Ovary (tissue), 9 donors: ENCODE results near the gene TRIO. TPM values are rescaled to one million over a fixed set of nuclear protein-coding genes. Genes with fewer than 3 reads are reported as not detected.

Experiments
- DNase-seq, 5 donors: peaks; one replicate each; pipeline ENCODE4 v3.0.0-alpha.2; 2019 to 2020
- H3K27ac ChIP-seq, 2 donors: fragments of 200-600 bp; one replicate each; pipeline versions ENCODE4 v1.5.1 to v1.8.0; 2019 to 2022
- H3K27me3 ChIP-seq: fragments of 200-600 bp; one replicate; pipeline ENCODE4 v1.8.0; 2022
- H3K36me3 ChIP-seq: fragments of 200-600 bp; sonication (generic); one replicate; pipeline ENCODE4 v1.5.1; 2019
- H3K4me1 ChIP-seq: one replicate; pipeline ENCODE4 v1.8.1; 2013; ENCODE audit warnings: mild to moderate bottlenecking, moderate library complexity; ENCODE audit not compliant: insufficient read depth
- H3K4me3 ChIP-seq: fragments of 200-600 bp; sonication (generic); one replicate; pipeline ENCODE4 v1.5.1; 2017
- H3K9me3 ChIP-seq, 2 donors: fragments of 200-600 bp in 1 of 2; sonication (generic) in 1 of 2; one replicate each; pipeline versions ENCODE4 v1.5.1 to v1.8.1; 2013 to 2019; ENCODE audit warnings: mild to moderate bottlenecking in 1 of 2, moderate library complexity in 1 of 2
- EP300 ChIP-seq: sonication (generic); formaldehyde crosslinking; IDR thresholded peaks from one replicate; pipeline ENCODE4 v1.6.1; 2017; ENCODE audit warnings: antibody characterized with exemption
- POLR2A ChIP-seq: fragments of 450-650 bp; IDR thresholded peaks from one replicate; pipeline ENCODE4 v1.6.1; 2017; ENCODE audit warnings: antibody characterized with exemption, mild to moderate bottlenecking, moderate library complexity
- WGBS, 3 donors: extraction: QIAGEN DNeasy Blood & Tissue Kit in 1 of 3; methylation state at CpG; one replicate each; pipeline versions ENCODE4 v1.1.5 to v1.1.7; 2013 to 2017; 5-methylcytosine and 5-hydroxymethylcytosine counted together
- intact Hi-C, 4 donors: fragments of 100-400 bp; cut with DNase I; formaldehyde crosslinking; loops; one replicate each; pipeline versions ENCODE4 v1.11.0 to v1.15.1; 2022 to 2023
- polyA plus RNA-seq, 2 donors: library from polyadenylated mRNA; stranded (reverse); fragments of 200-250 nt in 1 of 2; fragments of 350-450 nt in 1 of 2; fragmentation: Illumina TruSeq in 1 of 2; extraction: RNeasy Lipid Tissue Mini Kit (QIAGEN cat#74804) in 1 of 2; gene quantifications; one replicate each; pipeline ENCODE4 v1.2.3, GENCODE V29; 2013 to 2014
- total RNA-seq, 7 donors: library from RNA; depleted of rRNA in 2 of 7; stranded (reverse); fragments of >200 nt in 2 of 7; fragmentation: NEBNext Ultra II Directional in 3 of 7; extraction: Animal tissue kit (Norgen Biotek cat#: 25700) in 3 of 7; gene quantifications; one replicate each; pipeline versions ENCODE4 v1.1.0 to v1.2.4, GENCODE V29; 2016 to 2023
- TF ChIP-seq, protein P1 (sequence below), 3 donors: fragments of 450-650 bp in 2 of 3; fragments of 200-600 bp in 1 of 3; IDR thresholded peaks; one replicate each; pipeline versions ENCODE4 v1.5.1 to v1.8.0; 2016 to 2022; ENCODE audit warnings: antibody characterized with exemption in 3 of 3, mild to moderate bottlenecking in 1 of 3
- donor health status: DM: no; HTN: no; CAD: no; lungs with moderate emphysema.
- donor health status: DM: no; HTN: no; CAD: no.
- donor health status: Bipolar disorder and iron deficiency.
- donor health status: DM: yes; HTN: yes; CAD: no.
- donor health status: DM: no; HTN: no; CAD: no.
- donor health status: DM: yes; HTN: yes; CAD: no.

Gene TRIO
- total and polyA plus RNA-seq, 9 donors: 58.4 to 268 (median 125) TPM

DNA sequence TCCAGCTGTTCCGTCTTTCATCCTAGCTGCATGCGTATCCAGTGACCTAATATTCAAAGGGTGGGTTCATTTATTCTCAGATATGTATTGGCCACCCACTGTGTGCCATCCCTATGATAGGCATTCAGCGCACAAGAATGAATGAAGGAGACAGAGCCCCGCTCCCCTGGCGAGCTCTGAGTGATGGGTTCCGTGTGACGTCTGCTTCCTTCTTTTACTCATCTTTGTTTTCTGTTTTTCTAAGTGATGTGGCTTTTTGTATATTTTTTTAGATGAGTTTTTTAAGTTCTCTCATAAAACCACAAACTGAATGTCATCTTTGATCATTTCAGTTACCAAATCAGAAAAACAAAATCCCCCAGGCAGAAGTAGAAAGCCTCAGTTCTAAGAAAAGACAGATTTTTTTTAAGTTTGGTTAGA lies 270.2 kb downstream of the TRIO start:
- H3K4me3 ChIP-seq: no peak overlapping the region
- H3K27me3 ChIP-seq: no peaks in the 10 kb centered on the region
- peak in 1 of 5 donors; percentile 10 for DNase-seq
- intact Hi-C loops: no loop called here
- H3K9me3 ChIP-seq: no peaks in the 10 kb centered on the region
- H3K4me1 ChIP-seq: peaks cover 23% of the 10 kb centered on the region
- H3K27ac ChIP-seq: no peak overlapping the region
- 59 to 98% (median 60%) methylated on average over 7 of the region's 7 CpGs for WGBS, 3 donors
- no peaks in the 10 kb centered on the region for H3K36me3 ChIP-seq
- no peak for TF ChIP-seq POLR2A
- TF ChIP-seq, protein P1, sequence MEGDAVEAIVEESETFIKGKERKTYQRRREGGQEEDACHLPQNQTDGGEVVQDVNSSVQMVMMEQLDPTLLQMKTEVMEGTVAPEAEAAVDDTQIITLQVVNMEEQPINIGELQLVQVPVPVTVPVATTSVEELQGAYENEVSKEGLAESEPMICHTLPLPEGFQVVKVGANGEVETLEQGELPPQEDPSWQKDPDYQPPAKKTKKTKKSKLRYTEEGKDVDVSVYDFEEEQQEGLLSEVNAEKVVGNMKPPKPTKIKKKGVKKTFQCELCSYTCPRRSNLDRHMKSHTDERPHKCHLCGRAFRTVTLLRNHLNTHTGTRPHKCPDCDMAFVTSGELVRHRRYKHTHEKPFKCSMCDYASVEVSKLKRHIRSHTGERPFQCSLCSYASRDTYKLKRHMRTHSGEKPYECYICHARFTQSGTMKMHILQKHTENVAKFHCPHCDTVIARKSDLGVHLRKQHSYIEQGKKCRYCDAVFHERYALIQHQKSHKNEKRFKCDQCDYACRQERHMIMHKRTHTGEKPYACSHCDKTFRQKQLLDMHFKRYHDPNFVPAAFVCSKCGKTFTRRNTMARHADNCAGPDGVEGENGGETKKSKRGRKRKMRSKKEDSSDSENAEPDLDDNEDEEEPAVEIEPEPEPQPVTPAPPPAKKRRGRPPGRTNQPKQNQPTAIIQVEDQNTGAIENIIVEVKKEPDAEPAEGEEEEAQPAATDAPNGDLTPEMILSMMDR (IDR thresholded peaks at IDR 0.05): no peak
- no peak for TF ChIP-seq EP300

DNA sequence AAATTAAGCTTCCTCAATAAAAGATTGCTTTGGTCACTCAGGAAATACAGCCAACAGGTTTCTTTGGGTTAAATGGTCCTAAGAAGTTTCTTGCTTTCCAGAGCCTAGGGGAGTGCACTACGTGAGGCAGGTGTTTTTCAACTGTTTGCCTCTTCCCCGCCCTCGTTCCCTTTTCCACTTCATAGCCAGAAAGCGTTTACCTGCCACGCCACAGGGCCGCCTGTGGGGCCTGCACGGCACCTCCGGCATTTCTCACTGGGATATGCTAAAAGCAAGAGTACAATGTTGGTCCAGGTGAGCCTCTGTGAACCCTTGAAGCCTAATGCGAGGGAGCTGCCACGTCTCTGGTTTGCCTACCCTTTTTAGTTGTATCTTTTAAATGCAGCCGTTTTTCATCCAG lies 270.9 kb downstream of the TRIO start:
- Histone ChIP-seq H3K4me3 (no peak overlapping the region), H3K27ac (no peak overlapping the region), H3K9me3 (no peaks in the 10 kb centered on the region), H3K27me3 (no peaks in the 10 kb centered on the region), H3K36me3 (no peaks in the 10 kb centered on the region), H3K4me1 (peaks cover 23% of the 10 kb centered on the region)
- 93 to 96% (median 93%) methylated on average over 11 of the region's 11 CpGs for WGBS, 3 donors
- DNase-seq: peak in 1 of 5 donors; percentile 13
- intact Hi-C loops: no loop called here
- TF ChIP-seq POLR2A: no peak

DNA sequence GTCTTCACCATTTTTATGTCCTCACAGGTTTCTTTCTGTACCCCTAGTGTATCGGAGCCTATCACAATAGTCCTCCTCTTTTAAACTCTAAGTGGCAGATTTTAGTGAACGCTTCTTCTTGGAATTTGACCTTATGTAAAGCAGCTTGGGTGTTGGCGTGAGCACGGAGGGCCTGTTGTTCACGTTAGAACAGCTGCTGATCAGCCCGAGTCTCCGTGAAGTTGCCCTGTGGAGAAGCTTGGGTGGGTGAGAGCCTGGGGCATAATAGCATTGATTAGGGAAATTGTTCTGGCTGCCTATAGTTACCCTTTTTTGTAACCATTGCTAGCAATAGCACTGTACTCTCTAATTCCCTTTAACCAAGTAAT lies 271.5 kb downstream of the TRIO start:
- H3K4me1 ChIP-seq: peaks cover 22% of the 10 kb centered on the region
- WGBS, 3 donors: 91 to 95% (median 94%) methylated on average over 7 of the region's 7 CpGs
- intact Hi-C loops: no loop called here
- H3K27me3 ChIP-seq: no peaks in the 10 kb centered on the region
- no peak overlapping the region for H3K4me3 ChIP-seq
- no peaks in the 10 kb centered on the region for H3K9me3 ChIP-seq
- H3K27ac ChIP-seq: no peak overlapping the region
- peak in 1 of 5 donors; percentile 7 for DNase-seq
- H3K36me3 ChIP-seq: no peaks in the 10 kb centered on the region
- TF ChIP-seq EP300 (no peak), POLR2A (no peak)
- TF ChIP-seq, protein P1 (IDR thresholded peaks at IDR 0.05): no peak

DNA sequence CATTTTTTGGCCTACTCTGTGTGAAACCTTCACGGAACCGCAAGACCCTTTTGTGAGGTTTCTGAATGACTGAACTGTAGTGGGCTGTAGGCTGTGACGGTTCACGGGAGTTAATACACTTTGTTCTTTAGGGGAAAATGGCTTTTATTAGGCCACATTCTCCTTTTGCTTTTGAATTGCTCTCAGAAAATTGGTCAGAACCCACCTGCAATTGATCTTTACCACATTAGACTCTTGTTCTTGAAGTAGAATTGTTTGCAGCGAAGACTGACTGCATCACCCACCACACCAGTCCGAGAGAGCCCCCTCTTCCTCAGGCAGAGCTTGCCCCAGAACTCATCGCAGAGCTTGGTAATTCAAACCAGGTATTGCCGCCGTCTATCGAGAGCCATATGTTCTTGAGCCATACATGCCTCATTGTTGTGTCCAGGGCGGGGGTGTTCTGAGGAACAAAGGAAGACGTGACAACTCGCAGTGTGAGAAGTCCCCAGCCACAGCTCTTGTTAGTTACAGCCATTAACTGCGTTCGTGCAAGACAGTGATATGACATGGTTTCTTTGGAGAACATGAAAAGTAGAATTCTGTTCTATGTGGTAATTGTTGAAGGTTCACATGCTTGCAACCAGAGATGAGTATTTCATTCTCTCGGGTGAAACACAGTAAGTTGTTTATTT lies 272.0 kb downstream of the TRIO start:
- Histone ChIP-seq H3K27me3 (no peaks in the 10 kb centered on the region), H3K27ac (no peak overlapping the region), H3K36me3 (no peaks in the 10 kb centered on the region), H3K9me3 (no peaks in the 10 kb centered on the region), H3K4me3 (no peak overlapping the region), H3K4me1 (peaks cover 18% of the 10 kb centered on the region)
- DNase-seq: no peak
- WGBS, 3 donors: 90 to 92% (median 91%) methylated on average over 16 of the region's 16 CpGs
- intact Hi-C loops: no loop called here
- no peak for TF ChIP-seq POLR2A
- TF ChIP-seq, protein P1 (IDR thresholded peaks at IDR 0.05): no peak
- no peak for TF ChIP-seq EP300

DNA sequence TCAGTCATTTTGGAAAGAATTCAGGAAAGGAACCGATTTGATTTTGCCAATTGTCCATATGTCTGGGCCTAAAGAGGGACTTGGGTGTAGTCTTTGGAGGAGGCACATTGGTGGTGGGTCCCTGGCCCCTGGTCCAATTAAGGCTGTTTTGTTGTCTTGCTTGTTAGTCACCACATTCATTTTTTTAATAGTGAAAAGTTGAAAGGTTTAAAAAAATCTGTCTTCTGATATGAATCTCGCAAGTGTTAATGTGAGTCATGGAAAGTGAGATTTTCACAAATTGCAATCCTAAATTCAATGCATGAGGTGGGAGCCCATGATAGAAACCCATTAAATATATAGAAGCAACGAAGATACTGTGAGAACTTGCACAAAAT lies 272.5 kb downstream of the TRIO start:
- WGBS, 3 donors: 34 to 35% (median 35%) methylated on average over 3 of the region's 3 CpGs
- no peak overlapping the region for H3K4me3 ChIP-seq
- no peaks in the 10 kb centered on the region for H3K9me3 ChIP-seq
- no peaks in the 10 kb centered on the region for H3K27me3 ChIP-seq
- DNase-seq: no peak
- TF ChIP-seq POLR2A (no peak), EP300 (no peak)
- TF ChIP-seq, protein P1 (IDR thresholded peaks at IDR 0.05): no peak
- peaks cover 17% of the 10 kb centered on the region for H3K4me1 ChIP-seq
- no peak overlapping the region for H3K27ac ChIP-seq
- no peaks in the 10 kb centered on the region for H3K36me3 ChIP-seq
- intact Hi-C loops: no loop called here
